ENCODE data around the gene GDF15. TPM values are rescaled to one million over a fixed set of nuclear protein-coding genes. Genes with fewer than 3 reads are reported as not detected.

Gene GDF15
- total RNA-seq, 4 donors from 2014 or later = 1.9 to 4.6 (median 3.0) TPM

GRCh38 chr19:18438331-18439024 is 52.5 kb downstream of the GDF15 start:
- peak; percentile 7 for ATAC-seq (ENCODE audit: low FRiP score)
- TF ChIP-seq CTCF (IDR thresholded peaks at IDR 0.05) = no peak
- DNase-seq (ENCODE audit: low spot score) = no peak

Small RNAs within 50 kb of the gene (small RNA-seq; reads per million reads assigned to genes)
- not detected for gene MIR3189

Other genes starting within 250 kb of the GDF15 start
- gene PIK3R2, start 233.0 kb upstream of the GDF15 start, total RNA-seq = 10 to 100 TPM in 1 of 4 donors, 1 to 10 TPM in 3; 6.3 to 11.7 (median 7.4) TPM
- 100 to 1,000 TPM in 2 of 4 donors, 10 to 100 TPM in 2; 74.8 to 466 (median 148) TPM for gene IFI30, start 212.3 kb upstream of the GDF15 start, total RNA-seq
- gene MPV17L2, start 192.9 kb upstream of the GDF15 start, total RNA-seq = 10 to 100 TPM; 19.6 to 29.7 (median 22.5) TPM
- gene RAB3A, start 182.1 kb upstream of the GDF15 start, total RNA-seq = 1 to 10 TPM in 1 of 4 donors, under 1 TPM in 1, not detected in 2; 0.63 to 2.0 TPM
- gene PDE4C, start 159.7 kb upstream of the GDF15 start, total RNA-seq = 1 to 10 TPM in 1 of 4 donors, under 1 TPM in 2, not detected in 1; 0.12 to 1.5 (median 0.63) TPM
- gene IQCN, start 111.7 kb upstream of the GDF15 start, total RNA-seq = 10 to 100 TPM in 2 of 4 donors, 1 to 10 TPM in 2; 1.7 to 15.9 (median 7.4) TPM
- 100 to 1,000 TPM; 398 to 859 (median 623) TPM for gene JUND, start 104.5 kb upstream of the GDF15 start, total RNA-seq
- 100 to 1,000 TPM in 1 of 4 donors, 10 to 100 TPM in 3; 58.6 to 140 (median 93.1) TPM for gene LSM4, start 63.1 kb upstream of the GDF15 start, total RNA-seq
- gene PGPEP1, start 45.6 kb upstream of the GDF15 start, total RNA-seq = 10 to 100 TPM; 15.6 to 25.2 (median 18.0) TPM
- 10 to 100 TPM; 11.8 to 37.2 (median 28.8) TPM for gene LRRC25, start 11.5 kb downstream of the GDF15 start, total RNA-seq
- gene SSBP4, start 33.2 kb downstream of the GDF15 start, total RNA-seq = 10 to 100 TPM; 29.9 to 62.9 (median 43.7) TPM
- 10 to 100 TPM; 20.0 to 36.7 (median 29.8) TPM for gene ISYNA1, start 52.0 kb downstream of the GDF15 start, total RNA-seq
- gene ELL, start 135.9 kb downstream of the GDF15 start, total RNA-seq = 10 to 100 TPM; 18.1 to 43.1 (median 24.8) TPM
- 100 to 1,000 TPM; 193 to 275 (median 236) TPM for gene FKBP8, start 157.4 kb downstream of the GDF15 start, total RNA-seq
- gene KXD1, start 171.7 kb downstream of the GDF15 start, total RNA-seq = 100 to 1,000 TPM in 3 of 4 donors, 10 to 100 TPM in 1; 96.9 to 140 (median 102) TPM
- 100 to 1,000 TPM; 600 to 891 (median 689) TPM for gene UBA52, start 185.7 kb downstream of the GDF15 start, total RNA-seq
- 100 to 1,000 TPM in 2 of 4 donors, 10 to 100 TPM in 2; 79.5 to 127 (median 101) TPM for gene REX1BD, start 202.6 kb downstream of the GDF15 start, total RNA-seq
- 100 to 1,000 TPM in 1 of 4 donors, 10 to 100 TPM in 1, 1 to 10 TPM in 2; 6.3 to 115 (median 10.9) TPM for gene CRLF1, start 220.6 kb downstream of the GDF15 start, total RNA-seq
- under 1 TPM in 2 of 4 donors, not detected in 2; 0.28 to 0.79 TPM for gene TMEM59L, start 226.7 kb downstream of the GDF15 start, total RNA-seq

All from omental fat pad (tissue), 4 donors.